HG02759 (cell line): Measurements from ENCODE around the gene MAP4K2.
"Not testable (repeated sequence)": the region's sequence is repeated elsewhere in the genome, so short reads cannot be mapped to it uniquely, and the experiment has no call there.

Experiments
- ATAC-seq: cut with Tn5 transposase; IDR thresholded peaks from one replicate; pipeline ENCODE4 v1.9.1; 2021; ENCODE audit warnings: mild to moderate bottlenecking, moderate library complexity; ENCODE audit not compliant: unreplicated experiment

MAP4K2 gene

DNA sequence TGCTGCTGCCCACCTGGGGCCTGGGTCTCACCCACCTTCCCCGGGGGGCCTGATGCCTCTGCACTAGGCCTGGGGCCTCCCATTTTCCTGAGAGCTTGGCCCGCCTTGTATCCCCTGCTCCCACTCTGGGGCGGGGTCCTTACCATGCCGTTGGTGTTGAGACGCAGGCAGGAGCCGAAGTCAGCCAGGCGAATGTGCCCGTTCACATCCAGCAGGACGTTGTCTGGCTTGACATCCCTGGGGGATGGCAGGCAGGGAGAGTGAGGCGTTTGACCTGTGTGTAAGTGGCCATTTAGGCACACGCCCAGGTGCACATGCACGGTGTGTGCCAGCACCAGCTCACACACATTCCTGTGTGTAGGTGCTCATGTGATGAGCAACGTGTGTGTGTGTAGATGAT lies 36.3 kb upstream of the MAP4K2 start:
- no peak for ATAC-seq

- no peak for ATAC-seq
These were observed 35.8 kb upstream of the MAP4K2 start for GRCh38 chr11:64838600-64839334.

GRCh38 chr11:64837887-64838351 lies 34.9 kb upstream of the MAP4K2 start:
- no peak for ATAC-seq

- no peak for ATAC-seq
These were observed 33.5 kb upstream of the MAP4K2 start for GRCh38 chr11:64836448-64837072.

DNA sequence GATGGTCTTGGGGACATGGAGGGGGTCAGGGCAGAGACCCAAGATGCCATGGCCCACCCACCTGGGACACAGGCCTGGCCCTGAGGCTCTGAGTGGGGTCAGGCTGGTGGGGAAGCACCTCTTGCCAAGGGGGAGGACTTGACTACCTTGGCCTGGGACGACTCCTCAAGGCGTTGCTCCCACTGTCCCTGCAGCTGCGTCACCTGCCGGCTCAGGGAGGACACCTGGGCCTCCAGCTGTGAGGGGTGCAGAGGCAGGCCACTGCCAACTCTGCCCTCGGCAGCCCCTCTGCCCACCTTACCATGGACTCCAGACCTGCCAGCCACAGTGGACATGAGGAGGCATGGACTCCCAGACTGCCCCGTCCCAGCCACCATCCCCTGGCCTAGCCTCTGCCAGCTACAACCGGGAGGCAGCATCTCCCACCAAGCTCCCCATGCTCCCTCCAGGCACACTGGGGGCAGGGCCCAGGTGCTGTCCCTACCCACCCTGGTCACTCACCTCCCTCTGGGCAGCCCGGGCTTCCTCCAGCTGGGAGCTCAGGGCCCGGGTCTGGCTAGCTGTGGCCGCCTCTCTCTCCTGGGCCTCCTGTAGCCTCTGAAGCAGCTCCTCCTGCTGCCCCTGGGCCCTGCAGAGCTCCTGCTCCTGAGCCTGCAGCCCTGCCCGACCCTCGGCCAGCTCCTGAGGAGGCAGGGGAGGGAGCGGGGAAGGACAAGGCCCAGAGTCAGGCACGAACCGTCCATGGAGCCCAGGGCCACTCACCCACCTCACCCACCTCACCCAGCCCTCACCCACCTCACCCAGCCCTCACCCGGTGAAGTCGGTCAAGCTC lies 32.8 kb upstream of the MAP4K2 start:
- no peak for ATAC-seq

GRCh38 chr11:64834723-64835615 lies 32.0 kb upstream of the MAP4K2 start:
- no peak for ATAC-seq

GRCh38 chr11:64834031-64834722 lies 31.2 kb upstream of the MAP4K2 start:
- no peak for ATAC-seq

- no peak for ATAC-seq
These were observed 30.5 kb upstream of the MAP4K2 start for GRCh38 chr11:64833509-64833908.

- ATAC-seq: no peak
These were observed 30.1 kb upstream of the MAP4K2 start for GRCh38 chr11:64833198-64833502.

GRCh38 chr11:64832467-64833197 lies 29.6 kb upstream of the MAP4K2 start:
- ATAC-seq: no peak

DNA sequence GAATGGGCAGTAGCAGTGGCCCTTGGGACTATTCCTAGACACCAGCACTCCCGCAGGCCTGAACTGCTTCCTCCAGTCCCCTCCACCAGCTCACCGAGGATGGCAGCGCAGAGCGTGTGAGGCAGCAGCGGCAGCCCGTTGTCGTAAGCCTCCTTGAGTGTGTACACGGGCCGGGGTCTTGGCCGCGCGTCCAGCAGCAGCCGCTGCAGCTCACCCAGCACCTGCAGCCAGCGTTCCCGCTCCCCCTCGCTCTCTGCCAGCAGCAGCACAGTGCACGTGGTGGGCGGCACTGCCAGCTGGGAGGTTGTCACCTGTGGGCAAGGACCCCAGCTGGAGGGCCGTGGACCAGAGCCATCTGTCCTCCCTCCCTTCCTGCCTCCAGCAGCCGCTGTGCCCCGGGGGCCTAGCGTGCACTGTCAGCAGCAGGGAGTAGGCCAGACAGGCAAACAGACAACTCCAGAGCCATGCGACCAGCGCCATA lies 28.4 kb upstream of the MAP4K2 start:
- ATAC-seq: no peak

- ATAC-seq: no peak
These were observed 26.7 kb upstream of the MAP4K2 start for GRCh38 chr11:64829536-64830251.

GRCh38 chr11:64827451-64827839 lies 24.4 kb upstream of the MAP4K2 start:
- ATAC-seq: no peak

DNA sequence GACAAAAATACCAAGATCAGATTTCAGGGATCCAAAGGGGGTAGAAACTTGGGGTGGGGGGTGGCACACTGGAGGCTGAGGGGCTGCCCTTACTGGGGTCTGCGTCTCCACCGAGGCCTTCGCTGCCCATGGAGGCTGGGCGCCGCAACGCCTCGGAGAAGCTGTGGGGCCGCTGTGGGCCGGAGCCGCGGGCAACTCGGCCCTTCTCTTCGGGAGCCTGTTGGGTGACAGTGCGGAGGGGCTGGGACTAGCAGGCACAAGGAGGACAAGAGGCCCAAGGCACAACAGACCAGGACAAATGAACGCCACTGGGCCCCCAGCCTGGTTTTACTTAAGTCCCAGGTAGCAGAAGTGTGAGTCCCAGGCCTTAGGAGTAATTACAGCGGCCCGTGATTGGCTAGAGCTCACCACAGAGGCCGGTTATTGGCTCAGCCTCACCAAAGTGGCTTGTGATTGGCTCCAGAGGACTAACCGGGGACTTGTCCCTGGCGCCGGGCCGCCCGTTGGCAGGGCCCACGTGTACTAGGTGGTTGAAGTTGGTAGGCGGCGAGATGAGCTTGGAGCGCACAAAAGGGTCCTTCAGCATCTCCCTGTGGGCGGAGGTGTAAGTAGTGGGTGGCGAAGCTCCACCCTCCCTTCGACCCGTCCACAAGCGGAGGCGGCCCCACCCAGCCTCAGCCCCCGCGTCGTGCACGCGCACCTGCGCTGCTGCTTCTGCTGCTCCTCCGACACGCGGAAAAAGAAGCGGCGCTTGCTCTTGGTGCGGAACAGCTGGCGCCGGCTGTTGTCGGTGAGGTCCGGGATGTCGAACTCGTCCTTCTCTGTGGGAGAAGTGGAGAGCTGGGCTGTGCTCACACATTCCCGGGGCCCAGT lies 23.8 kb upstream of the MAP4K2 start:
- no peak for ATAC-seq

GRCh38 chr11:64826062-64826461 lies 23.0 kb upstream of the MAP4K2 start:
- no peak for ATAC-seq

DNA sequence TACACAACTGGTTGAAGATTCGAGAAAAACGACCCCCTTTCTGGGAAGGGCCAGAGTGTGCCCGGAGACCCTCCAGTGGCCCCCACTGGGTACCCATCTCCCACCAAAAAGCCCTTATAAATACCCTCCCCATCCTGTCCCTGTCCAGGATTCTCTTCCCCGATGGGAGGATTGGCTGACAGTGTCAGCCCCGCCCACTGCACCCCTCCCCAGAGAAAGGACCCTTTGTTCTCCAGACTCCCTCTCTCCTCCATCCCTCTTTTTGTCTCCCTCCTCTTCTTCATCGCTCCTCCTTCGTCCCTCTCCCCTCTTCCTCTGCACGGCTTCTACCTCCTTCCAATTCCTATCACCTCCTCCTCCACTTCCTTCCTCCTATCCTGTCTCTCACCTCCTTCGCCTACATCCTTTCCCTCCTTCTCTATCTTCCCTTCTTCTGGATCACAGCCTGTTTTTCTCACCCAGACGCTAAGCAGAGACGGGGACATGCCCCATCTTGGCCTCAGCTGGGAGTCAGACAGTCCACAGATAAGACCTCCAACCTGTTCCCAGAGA lies 20.6 kb upstream of the MAP4K2 start:
- no peak for ATAC-seq

DNA sequence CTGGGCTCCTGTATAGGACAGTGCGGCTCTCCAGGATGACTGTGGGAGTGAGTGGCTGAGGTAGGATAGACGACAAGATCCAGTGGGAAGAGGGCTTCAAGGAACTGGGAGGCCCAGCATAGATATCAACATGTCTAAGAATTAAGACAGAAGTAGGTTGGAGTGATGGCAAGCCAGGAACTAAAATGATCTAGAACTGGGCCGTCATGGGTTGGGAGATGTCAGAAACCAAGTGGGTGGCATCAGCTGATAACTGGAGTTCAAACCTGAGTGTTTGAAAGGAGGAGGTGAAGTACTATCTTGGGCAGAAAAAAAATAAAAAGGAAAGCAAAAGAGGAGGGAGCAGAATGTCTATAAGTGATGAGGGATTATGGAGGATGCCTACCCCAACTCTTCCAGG lies 14.5 kb upstream of the MAP4K2 start:
- no peak for ATAC-seq

DNA sequence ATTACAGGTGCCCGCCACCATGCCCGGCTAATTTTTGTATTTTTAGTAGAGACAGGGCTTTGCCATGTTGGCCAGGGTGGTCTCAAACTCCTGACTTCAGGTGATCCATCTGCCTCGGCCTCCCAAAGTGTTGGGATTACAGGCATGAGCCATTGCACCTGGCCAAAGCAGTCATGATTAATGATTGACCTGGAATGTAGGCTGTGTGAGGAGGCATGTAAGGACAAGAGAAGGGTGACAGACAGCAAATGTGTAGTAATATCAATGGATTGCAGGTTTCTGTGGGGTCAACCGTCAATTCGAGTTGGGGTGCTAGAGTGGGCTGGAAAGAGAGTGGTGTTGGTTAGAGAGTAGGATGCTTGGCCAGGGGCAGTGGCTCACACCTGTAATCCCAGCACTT lies 12.4 kb upstream of the MAP4K2 start:
- not testable (repeated sequence) for ATAC-seq
